GM10248 (cell line): ENCODE results near the gene RFTN2.

Experiments used
- CTCF ChIA-PET: fragments of 300-600 bp; sonication (Branson Sonifier 250); formaldehyde crosslinking; extraction: SDS; loops from one replicate; lab custom pipeline; 2021; ENCODE audit warnings: antibody characterized with exemption; lab: Yijun Ruan, JAX
- POLR2A ChIA-PET: fragments of 350-650 bp; sonication (Branson Sonifier 250); formaldehyde crosslinking; extraction: SDS; loops from one replicate; lab custom pipeline; 2020; ENCODE audit warnings: antibody characterized with exemption; lab: Yijun Ruan, JAX
- DNase-seq: peaks from one replicate; pipeline ENCODE4 v3.0.0; 2012; ENCODE audit errors: extremely low spot score
- TF ChIP-seq, protein P1 (sequence below): IDR thresholded peaks from 2 replicates; pipeline ENCODE4 v1.5.1; 2012; ENCODE audit warnings: mild to moderate bottlenecking, low read depth; ENCODE audit errors: extremely low read depth, missing control alignments, control extremely low read depth

Gene RFTN2

DNA sequence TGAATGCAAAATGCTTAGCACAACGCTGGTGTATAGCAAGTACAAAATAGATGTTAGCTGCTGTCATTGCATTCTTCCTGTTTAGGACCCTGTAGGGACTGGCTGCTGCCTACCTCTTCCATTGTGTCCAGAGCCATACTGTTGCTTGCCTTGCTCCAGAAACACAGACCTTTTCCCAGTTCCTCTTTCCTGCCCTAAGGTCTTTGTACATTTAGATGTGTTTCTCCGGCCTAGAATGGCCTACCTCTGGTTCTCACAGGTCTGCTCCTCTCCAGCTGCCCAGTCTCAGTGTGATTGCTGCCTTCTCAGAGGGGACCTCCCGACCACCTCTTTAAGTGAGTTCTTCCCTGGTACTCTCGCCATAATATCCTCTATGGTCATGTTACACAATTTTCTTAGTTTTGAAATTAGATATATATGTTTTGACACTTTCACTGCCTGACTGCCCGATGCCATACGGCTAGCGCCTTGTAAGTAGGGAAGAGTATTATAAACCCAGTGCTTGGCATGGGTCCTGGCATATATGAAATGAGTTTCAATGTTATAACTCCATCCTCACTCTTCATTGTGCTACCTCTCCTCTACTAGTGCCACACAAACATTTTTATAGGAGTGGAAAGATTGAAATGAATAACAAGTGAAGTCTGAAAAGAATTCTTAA lies 48.3 kb downstream of the RFTN2 start:
- TF ChIP-seq, protein P1, sequence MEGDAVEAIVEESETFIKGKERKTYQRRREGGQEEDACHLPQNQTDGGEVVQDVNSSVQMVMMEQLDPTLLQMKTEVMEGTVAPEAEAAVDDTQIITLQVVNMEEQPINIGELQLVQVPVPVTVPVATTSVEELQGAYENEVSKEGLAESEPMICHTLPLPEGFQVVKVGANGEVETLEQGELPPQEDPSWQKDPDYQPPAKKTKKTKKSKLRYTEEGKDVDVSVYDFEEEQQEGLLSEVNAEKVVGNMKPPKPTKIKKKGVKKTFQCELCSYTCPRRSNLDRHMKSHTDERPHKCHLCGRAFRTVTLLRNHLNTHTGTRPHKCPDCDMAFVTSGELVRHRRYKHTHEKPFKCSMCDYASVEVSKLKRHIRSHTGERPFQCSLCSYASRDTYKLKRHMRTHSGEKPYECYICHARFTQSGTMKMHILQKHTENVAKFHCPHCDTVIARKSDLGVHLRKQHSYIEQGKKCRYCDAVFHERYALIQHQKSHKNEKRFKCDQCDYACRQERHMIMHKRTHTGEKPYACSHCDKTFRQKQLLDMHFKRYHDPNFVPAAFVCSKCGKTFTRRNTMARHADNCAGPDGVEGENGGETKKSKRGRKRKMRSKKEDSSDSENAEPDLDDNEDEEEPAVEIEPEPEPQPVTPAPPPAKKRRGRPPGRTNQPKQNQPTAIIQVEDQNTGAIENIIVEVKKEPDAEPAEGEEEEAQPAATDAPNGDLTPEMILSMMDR = no peak
- POLR2A ChIA-PET = no interaction called here
- DNase-seq = no peak
- CTCF ChIA-PET = no interaction called here

- POLR2A ChIA-PET = no interaction called here
Observed at GRCh38 chr2:197620133-197620532, 55.3 kb downstream of the RFTN2 start.

GRCh38 chr2:197615016-197615652 lies 60.3 kb downstream of the RFTN2 start:
- TF ChIP-seq, protein P1 = peak; percentile 13
- DNase-seq = no peak
- POLR2A ChIA-PET = no interaction called here
- CTCF ChIA-PET = interaction anchor here (0.6 to 2.5 kb wide), 2 partner anchors 16 to 26 kb away, joined by 3 to 6 read pairs; no protein-coding TSS in a partner anchor

More at GRCh38 chr2:197620133-197620532, 55.3 kb downstream of the RFTN2 start:
- CTCF ChIA-PET = no interaction called here
- TF ChIP-seq, protein P1 = no peak
- no peak for DNase-seq

GRCh38 chr2:197614532-197614931 lies 60.9 kb downstream of the RFTN2 start:
- TF ChIP-seq, protein P1 = no peak
- ChIA-PET POLR2A (no interaction called here), CTCF (interaction anchor here (0.9 kb wide), 1 partner anchor 15 kb away, joined by 3 read pairs; no protein-coding TSS in a partner anchor)
- no peak for DNase-seq

DNA sequence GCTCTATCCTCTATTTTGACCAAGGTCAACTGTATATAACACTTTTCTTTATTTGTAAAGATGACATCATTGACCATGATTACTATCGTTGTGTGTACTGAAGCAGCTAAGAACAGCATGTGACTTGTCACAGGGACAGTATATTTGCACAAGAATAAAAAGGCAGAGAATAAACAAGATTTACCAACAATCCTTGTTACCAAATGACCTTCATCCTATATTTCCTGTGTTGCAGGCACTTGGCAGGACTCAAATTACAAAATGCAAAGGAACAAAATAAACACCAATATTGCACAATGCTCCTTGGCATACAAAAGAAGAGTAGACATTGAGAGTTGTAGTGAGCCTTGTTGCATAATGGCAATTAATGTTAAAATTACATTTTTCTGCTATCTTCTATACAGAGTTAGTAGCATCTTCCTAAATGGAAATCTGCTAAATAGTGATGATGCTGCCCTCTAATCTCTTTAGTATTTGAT lies 61.8 kb downstream of the RFTN2 start:
- no peak for DNase-seq

GRCh38 chr2:197606180-197606579 lies 69.2 kb downstream of the RFTN2 start:
- peak; percentile 48 for DNase-seq
- CTCF ChIA-PET = no interaction called here
- TF ChIP-seq, protein P1 = no peak
- POLR2A ChIA-PET = no interaction called here

More for the DNA sequence above, 61.8 kb downstream of the RFTN2 start:
- POLR2A ChIA-PET = no interaction called here
- CTCF ChIA-PET = interaction anchor here (1.0 kb wide), 1 partner anchor 10 kb away, joined by 3 read pairs; no protein-coding TSS in a partner anchor
- TF ChIP-seq, protein P1 = no peak
